Activated CD8-positive, alpha-beta memory T cell treated with anti-CD3 and anti-CD28 coated beads for 24 hours (primary cell): ENCODE results near the gene GOSR1.
"Not testable (repeated sequence)": the region's sequence is repeated elsewhere in the genome, so short reads cannot be mapped to it uniquely, and the experiment has no call there.

Experiments
- DNase-seq: peaks from one replicate; pipeline ENCODE4 v3.0.0-alpha.2; 2020

The GOSR1 gene

DNA sequence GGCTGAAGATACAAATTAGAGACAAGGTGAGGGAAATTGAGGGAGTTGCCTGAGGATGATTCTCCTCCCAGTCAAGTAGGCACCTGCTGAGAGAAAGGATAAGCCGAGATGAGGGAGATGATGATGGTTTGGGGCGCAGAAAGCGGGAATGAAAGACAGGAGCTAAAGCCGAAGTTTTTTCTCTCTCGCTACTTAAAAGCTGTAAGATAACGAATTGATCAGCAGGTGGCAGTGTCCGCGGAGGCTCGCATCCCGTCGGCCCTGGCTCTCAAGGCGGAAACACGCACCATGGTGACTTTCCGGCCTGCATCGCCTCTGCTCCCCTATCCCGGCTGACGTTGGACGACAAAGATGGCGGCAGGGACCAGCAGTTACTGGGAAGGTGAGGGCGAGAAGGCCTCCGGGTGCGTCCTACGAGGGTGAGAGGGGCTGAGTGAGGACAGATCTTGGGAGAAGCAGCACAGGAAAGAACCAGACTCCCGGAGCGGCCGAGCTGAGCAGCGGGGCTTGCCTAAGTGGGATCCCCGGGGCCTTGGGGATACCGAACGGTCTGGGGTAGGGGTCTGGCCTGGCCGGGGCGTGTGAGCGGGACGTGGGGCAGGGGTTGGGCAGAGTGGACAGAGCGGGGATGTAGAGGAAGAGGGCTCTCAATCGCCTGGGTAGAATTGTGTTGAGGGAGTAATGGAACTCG, at the start of gene GOSR1:
Gene GOSR1 (plus strand): TSS at position 326 of the 691 bp plus-strand sequence. CDS start 26 bp downstream, at position 352.
- DNase-seq = peak; percentile 94

DNA sequence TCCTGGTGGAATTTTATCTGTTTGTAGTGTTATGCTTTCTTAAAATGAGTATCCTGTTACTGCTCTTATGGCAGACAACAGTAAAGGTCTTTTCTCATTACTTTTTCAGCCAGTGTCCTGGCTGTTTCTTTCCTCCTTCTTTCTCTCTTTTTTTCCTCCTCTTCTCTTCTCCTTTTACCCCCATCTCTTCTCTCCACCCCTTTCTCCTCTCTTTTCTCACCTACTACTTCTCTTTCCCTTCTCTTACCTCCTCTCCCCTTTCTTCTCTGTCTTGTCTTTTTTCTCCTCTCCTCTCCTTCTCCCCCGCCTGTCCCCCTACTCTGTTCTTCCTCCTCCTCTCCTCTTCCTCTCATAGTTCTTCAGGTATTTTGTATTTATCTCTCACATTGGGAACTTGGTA, 49.6 kb upstream of the GOSR1 start:
- no peak for DNase-seq

DNA sequence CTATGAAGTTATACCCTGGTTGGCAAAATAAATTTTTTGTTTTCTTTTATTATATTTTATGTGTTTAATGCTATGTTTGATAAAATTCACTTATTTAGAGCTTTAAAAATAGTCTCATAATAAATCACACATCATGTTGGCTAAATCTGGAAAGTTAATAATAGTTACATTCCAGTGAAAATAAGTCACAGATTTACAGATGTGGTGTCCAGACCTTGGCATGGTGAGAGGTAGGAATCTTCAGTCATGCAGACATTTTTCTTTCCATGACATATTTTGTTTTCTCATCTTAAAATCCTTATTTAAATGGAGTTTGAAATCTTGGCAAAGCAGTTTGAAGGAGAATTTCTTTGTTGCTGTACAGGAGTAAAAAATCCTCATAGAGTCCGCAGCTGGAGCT, 48.1 kb upstream of the GOSR1 start:
- DNase-seq = no peak

DNA sequence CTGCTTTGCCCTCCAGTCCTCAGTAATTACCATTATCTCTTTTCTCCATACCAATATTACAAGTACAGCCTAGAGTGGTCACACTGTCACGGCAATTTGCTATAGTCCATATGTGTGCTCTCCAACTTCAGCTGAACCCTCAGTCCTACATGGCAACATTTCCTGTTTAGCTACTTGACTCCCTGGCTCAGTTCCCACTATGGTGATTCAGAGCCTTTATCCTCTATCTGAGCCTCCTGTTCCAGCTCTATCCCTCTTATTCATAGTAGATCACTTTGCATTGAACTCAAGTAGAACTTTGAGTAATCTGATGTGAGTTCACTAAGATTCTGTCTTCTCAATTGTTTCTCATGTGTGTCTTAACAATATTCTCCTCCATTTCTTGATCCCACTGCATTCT, 43.7 kb upstream of the GOSR1 start:
- no peak for DNase-seq

DNA sequence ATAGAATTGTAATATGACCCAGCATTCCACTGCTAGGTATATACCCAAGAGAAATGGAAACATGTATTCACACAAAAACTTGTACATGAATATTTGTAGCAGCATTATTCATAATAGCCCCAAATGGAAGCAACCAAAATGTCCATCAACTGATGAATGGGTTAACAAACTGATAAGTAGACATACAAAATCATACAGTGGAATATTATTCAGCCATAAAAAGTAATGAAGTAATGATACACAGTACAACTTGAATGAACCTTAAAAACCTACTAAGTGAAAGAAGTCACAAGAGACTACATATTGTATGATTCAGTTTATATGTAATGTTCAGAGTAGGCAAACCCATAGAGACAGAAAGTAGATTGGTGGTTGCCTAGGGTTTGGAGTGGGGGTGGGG, 40.5 kb upstream of the GOSR1 start:
- DNase-seq = no peak

DNA sequence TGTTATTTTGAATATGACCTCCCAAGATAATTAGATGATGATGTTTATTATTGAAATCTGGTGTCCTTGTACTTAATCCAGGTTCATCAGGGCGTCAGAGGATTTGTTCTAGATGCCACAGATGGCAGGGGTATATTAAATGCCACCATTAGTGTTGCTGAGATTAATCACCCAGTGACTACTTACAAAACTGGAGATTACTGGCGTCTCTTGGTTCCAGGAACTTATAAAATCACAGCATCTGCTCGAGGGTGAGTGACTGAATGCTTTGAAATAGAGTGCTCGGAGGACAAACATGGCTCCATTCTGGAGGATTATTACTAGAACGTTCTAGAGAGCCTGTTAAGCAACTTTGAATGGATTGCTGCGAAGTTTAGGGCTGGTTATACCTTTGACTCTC, 33.5 kb upstream of the GOSR1 start:
- DNase-seq = no peak

DNA sequence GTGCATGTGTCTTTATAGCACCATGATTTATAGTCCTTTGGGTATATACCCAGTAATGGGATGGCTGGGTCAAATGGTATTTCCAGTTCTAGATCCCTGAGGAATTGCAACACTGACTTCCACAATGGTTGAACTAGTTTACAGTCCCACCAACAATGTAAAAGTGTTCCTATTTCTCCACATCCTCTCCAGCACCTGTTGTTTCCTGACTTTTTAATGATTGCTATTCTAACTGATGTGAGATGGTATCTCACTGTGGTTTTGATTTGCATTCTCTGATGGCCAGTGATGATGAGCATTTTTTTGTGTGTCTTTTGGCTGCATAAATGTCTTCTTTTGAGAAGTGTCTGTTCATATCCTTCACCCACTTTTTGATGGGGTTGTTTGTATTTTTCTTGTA, 30.6 kb upstream of the GOSR1 start:
- DNase-seq = not testable (repeated sequence)

DNA sequence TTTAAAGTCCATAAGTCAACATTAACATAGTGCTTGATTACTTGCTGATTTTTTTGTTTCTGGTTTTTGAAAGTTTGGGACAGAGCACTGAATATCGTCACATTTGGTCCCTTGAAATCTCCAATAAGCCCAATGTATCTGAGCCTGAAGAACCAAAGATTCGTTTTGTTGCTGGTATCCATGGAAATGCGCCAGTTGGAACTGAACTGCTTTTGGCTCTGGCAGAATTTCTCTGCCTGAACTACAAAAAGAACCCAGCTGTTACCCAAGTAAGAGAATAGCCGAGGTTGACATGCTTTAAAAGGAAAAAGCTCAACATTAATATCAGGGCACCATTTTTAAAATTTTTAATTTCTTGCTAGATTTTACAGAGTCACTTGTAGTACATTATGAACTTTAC, 27.7 kb upstream of the GOSR1 start:
- no peak for DNase-seq

DNA sequence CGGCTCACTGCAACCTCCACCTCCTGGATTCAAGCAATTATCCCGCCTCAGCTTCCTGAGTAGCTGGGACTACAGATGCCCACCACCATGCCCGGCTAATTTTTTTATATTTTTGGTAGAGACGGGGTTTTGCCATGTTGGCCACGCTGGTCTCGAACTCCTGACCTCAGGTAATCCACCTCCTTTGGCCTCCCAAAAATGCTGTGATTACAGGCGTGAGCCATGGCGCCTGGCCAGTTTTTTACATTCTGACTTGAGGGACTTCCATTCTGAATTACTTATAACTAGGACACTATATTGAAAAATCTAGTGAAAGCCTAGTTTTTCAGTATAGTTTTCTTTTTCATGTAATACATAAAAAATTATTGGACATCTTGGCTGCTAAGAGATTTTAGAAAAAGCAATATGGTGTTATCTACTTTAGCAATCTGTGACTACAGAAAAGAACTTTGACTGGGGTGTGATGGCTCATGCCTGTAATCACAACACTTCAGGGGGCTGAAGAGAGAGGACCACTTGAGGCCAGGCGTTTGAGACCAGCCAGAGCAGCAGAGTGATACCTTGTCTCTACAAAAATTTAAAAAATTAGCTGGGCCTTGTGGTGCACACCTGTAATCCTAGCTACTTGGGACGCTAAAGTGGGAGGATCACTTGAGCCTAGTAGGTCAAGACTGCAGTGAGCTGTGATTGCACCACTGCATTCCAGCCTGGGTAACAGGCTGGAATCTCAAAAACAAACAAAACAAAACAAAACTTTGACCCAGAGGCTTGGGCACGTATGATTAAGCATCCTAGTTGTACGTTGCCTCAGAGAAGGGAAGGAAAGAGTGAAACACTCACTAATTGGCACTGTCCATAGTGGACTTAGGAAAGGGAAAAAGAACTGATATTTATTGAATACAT, 26.8 kb upstream of the GOSR1 start:
- no peak for DNase-seq

DNA sequence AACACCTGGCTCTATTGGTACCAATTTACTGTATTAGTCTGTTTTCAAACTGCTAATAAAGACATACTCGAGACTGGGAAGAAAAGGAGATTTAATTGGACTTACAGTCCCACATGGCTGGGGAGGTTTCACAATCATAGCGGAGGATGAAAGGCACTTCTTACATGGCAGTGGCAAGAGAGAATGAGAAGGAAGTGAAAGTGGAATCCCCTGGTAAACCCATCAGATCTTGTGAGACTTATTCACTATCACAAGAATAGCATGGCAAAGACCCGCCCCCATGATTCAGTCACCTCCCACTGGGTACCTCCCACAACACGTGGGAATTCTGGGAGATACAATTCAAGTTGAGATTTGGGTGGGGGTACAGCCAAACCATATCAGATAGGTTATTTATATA, 22.6 kb upstream of the GOSR1 start:
- no peak for DNase-seq

DNA sequence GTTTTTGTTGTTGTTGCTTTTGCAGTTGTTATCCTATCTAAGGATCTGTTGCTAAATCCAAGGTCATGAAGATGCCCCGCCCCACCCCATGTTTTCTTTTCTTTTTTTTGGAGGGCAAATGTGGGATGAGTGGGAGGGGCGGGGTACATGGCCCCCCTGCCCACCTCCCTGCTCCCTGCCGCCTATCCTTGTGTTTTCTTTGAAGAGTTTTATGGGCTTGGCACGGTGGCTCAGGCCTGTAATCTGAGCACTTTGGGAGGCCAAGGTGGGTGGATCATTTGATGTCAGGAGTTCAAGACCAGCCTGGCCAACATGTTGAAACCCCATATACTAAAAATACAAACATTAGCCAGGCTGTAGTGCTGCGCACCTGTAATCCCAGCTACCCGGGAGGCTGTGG, 18.8 kb upstream of the GOSR1 start:
- DNase-seq = no peak

DNA sequence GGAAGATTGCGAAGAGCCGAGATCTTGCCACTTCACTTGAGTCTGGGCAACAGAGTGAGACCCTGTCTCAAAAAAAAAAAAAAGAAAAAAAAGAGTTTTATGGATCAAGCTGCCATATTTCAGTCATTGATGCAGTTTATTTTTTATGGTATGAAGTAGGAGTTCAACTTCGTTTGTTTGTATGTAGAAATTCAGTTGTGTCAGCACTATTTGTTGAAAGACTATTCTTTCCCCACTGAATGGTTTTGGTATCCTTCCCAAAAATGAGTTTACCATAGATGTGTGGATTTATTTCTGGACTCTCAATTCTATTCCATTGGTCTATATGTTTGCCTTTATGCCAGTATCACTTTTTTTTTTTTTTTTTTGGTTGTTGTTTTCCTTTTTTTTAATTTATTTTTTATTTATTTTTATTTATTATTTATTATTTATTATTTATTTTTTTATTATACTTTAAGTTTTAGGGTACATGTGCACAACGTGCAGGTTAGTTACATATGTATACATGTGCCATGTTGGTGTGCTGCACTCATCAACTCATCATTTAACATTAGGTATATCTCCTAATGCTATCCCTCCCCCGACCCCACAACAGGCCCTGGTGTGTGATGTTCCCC, 18.3 kb upstream of the GOSR1 start:
- DNase-seq = not testable (repeated sequence)

DNA sequence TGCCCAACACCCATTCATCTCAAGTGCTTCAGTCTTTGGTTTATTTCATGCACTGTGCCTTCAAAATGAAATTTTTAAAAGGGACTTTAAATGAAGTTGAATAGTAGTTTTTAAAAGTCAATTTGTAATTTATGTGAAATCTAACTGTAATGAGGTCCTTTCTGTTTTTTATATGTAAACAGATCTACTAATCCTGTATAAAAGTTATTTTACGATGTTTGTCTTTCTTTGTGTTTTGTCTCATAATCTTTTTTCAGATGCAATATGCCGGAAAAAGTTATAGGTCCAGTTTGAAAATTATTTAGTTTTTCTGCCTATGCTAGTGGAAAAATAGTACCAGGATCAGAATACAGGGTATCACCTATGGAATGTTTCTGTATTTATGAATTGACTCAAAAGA, 8.7 kb upstream of the GOSR1 start:
- DNase-seq = no peak

DNA sequence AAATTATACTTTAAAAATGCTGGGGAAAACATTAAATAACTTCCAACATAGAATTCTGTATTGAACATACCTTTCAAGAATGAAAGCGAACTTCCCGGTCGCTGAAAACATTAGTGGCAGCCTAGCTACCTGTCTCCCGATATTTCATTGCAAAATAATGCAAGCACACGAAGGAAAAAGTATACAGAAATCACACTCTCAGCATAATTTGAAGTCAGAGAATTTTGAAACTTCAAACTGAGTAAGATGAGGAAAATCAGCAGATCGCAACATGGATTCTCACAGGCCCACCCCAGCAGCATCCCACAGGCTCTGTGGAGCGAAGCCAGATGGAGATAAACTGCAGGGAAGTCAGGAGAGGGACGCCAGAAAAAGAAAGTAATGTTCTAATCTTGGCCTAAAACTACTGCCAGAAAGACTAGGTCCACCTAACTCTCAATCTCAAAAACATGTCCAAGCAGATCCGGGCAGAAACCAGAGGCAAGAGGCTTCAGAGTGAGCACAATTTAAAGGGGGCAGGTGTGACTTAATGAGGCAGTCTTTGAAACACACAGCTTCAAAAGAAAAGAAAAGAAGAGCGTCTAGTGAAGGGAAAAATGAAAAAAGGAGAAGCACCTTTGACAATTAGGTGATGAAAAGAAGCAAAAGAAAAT, 4.8 kb upstream of the GOSR1 start:
- no peak for DNase-seq

DNA sequence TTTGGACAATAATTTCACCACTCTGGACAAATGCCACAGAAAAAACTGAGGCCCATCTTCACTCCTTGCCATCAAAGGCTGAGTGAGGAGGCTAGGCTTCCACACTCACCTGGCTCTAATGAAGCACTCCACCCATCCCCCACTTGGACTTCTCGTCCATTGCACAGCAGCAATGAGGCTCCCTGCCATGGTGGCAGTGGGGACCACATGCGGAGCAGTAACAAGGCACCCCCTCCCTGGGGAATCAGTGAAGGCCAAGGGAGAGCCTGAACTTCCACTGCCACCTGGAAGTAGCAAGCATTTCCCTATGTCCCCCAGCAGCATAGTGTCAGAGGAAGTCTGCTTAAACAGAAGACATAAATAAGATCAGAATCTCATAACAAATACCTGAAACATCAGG, 2.0 kb upstream of the GOSR1 start:
- DNase-seq = no peak

DNA sequence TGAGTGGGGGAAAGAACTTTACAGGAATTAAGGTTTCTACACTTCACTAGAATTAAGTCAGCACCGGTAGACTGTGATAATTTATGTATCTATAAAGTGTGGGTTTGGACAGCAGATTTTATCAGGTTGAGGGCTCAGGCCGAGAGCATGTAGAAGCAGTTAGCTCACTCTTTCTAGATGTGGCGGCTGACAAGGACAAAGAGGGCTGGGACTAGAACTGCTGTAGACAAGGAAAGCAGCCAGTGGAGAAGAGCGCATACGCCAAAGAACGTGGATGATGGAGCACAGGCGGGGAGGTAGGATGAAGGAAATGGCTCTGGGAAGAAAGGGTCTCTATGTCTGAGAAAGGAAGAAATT, 504 bp upstream of the GOSR1 start:
- DNase-seq = no peak

DNA sequence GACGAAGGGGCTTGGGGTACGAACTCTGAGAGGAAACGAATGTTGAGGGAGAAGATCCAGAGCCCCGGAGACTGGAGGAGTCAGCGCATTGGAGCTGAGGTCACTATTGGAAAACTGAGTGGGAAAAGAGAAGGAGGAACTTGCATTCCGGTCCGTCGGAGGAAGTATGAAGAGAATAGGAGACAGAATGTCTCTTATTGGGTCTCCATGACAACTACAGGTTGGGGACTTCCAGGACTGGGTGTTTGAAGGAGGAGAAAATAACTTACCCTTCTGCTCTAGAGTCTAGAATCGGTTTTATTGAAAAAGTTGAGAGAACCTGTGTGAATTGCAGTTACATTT, 537 bp downstream of the GOSR1 start:
- no peak for DNase-seq

DNA sequence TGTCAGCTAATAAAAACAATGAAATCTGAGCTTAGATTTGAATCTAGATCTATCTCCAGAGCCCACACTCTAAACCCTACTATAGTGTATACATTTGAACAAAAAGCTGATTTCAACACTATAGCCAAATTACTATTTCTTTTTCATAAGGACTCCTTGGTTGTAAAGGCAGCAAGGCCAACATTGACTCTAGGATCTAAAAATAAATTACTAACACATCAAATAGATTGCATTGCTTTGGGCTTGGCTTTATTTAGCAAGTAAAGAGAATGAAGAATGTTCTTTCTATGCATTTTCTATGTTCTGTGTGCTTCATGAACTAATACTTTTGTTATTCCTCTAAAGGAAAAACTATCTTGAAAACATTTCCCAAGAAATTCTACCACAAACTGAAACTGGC, 5.3 kb downstream of the GOSR1 start:
- DNase-seq = no peak

DNA sequence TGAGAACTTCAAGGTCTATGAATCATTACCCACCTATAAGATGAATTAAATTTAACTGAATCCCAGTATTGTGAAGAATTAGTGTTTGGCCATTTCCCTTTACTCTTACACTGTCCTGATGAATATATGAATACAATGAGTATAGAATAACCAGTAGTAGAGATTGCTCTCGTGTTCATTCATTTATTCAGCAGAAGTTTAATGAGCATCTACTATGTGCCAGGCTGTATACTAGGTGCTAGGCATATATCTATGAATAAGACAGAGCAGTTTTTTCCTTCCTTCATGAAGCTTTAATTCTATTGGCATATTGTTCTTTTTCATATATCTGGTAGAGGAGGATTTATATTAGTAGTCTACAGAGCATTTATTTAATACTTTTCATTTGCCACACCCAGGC, 6.0 kb downstream of the GOSR1 start:
- DNase-seq = no peak

DNA sequence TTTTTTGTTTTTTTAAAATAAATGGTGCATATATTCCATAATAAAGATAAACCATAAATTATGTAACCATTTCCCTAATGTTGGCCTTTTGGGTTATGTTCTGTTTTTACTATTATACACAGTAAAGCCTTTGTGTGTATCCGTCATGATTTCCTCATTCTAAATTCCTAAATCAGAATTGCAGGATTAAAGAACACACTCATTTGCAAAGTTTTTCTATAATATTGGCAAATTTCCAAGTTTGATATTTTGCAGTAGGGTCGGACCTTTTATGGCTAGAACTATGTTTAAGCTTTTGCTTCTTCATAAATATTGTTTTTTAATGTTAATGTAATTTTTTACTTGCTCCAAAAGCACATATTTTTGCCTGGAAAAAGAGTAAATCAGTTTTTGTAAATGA, 16.6 kb downstream of the GOSR1 start:
- no peak for DNase-seq

DNA sequence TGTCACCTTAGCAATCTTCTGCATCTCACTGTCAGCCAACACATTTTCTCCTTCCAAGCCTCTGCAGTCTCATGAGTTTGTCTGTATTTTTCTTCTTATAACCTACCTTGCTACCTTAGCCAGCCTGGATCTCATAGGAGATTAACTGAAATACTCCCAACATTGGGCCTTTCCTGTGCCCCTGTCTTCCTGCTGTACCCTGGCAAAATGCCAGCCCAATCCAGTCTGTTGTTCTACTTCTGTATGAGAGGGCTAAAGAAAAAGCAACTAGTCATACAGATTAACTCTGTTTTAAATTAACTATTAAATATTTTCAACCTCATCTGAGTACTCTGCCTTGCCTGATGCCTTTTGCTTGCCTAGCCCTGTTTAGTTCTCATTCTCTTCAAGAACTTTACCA, 18.4 kb downstream of the GOSR1 start:
- DNase-seq = no peak

DNA sequence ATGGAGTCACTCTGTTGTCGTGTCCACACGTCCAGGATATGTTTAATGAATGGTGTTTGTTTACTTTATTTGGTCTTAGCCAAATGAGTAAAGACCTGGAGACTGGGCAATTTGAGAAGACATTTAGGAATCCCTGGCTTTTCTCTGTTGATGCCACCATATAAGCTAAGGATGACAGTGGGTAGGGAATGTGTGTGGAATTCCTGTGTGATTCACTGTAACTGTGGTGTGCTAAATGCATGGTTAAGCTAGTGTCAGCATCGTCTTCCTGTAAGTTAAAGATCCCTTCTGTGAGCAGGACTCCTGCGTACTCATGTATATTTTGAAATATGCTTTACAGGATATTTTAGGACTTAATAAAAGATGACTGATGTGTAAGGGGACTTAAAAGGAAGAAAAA, 26.4 kb downstream of the GOSR1 start:
- no peak for DNase-seq

DNA sequence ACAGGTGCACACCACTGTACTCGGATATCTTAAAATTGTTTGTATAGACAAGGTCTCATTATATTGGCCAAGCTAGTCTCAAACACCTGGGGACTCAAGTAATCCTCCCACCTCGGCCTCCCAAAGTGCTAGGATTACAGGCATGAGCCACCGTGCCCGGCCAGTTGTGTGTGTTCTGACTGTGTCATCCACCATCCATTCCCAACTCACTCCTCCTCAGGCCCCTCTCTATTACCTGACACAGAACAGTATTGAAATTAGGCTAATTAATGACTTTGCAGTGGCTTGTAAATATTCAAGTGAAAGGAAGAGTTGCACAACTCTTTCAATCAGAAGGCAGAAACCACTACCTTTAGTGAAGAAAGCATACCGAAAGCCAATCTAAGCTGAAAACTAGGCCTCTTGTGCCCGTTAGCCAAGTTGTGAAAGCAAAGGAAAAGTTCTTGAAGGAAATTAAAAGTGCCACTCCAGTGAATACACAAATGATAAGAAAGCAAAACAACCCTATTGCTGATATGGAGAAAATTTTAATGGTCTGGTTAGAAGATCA, 28.7 kb downstream of the GOSR1 start:
- DNase-seq = no peak
